NCI-H524 (cell line): ENCODE measurements around the gene FAM118B.
A peak's percentile ranks its signal among the peaks of the same experiment; 100 is the strongest.
"Not testable (repeated sequence)": the region's sequence is repeated elsewhere in the genome, so short reads cannot be mapped to it uniquely, and the experiment has no call there.

Experiments
- DNase-seq, 2 experiments: peaks; one replicate each; lab custom pipeline; 2025; lab: John Stamatoyannopoulos, UW

Gene FAM118B

GRCh38 chr11:126277322-126277721 lies 65.7 kb downstream of the FAM118B start:
- no peak for DNase-seq

- no peak for DNase-seq
Measured at GRCh38 chr11:126277780-126278179, 66.2 kb downstream of the FAM118B start.

GRCh38 chr11:126279191-126279590 lies 67.6 kb downstream of the FAM118B start:
- no peak for DNase-seq

- DNase-seq = no peak
Measured at GRCh38 chr11:126280595-126280994, 69.0 kb downstream of the FAM118B start.

GRCh38 chr11:126281245-126281644 lies 69.7 kb downstream of the FAM118B start:
- DNase-seq = no peak

- DNase-seq = no peak
Measured at GRCh38 chr11:126281666-126282175, 70.1 kb downstream of the FAM118B start.

- peak; percentile 32 to 45 for DNase-seq
Measured at GRCh38 chr11:126282361-126282735, 70.8 kb downstream of the FAM118B start.

- peak in 1 of 2 experiments; percentile 36 for DNase-seq
Measured at GRCh38 chr11:126282736-126283591, 71.4 kb downstream of the FAM118B start, which contains the start of gene TIRAP. Gene TIRAP, plus strand, starts transcription at chr11:126283093. Its CDS starts 7,802 bp downstream, at chr11:126290895.

GRCh38 chr11:126284829-126285228 lies 73.2 kb downstream of the FAM118B start:
- no peak for DNase-seq

- DNase-seq = no peak
Measured at GRCh38 chr11:126288237-126288636, 76.7 kb downstream of the FAM118B start.

- no peak for DNase-seq
Measured at GRCh38 chr11:126290887-126291286, 79.3 kb downstream of the FAM118B start.

- DNase-seq = no peak
Measured at GRCh38 chr11:126293726-126294125, 82.1 kb downstream of the FAM118B start.

- no peak for DNase-seq
Measured at GRCh38 chr11:126297004-126297403, 85.4 kb downstream of the FAM118B start.

- DNase-seq = peak; percentile 66 to 82
Measured at GRCh38 chr11:126303623-126304456, 92.3 kb downstream of the FAM118B start, which contains the start of gene DCPS. Gene DCPS, plus strand, starts transcription at chr11:126304060. Its CDS starts 21 bp downstream, at chr11:126304081.

- no peak for DNase-seq
Measured at GRCh38 chr11:126304457-126305075, 93.0 kb downstream of the FAM118B start.

- DNase-seq = no peak
Measured at GRCh38 chr11:126305699-126306098, 94.1 kb downstream of the FAM118B start.

- peak in 1 of 2 experiments; percentile 64 for DNase-seq
Measured at GRCh38 chr11:126307706-126308105, 96.1 kb downstream of the FAM118B start.

- DNase-seq = no peak
Measured at GRCh38 chr11:126308271-126308671, 96.7 kb downstream of the FAM118B start.

- DNase-seq = not testable (repeated sequence)
Measured at GRCh38 chr11:126308771-126309170, 97.2 kb downstream of the FAM118B start.

GRCh38 chr11:126310200-126310991 lies 98.8 kb downstream of the FAM118B start:
- peak in 1 of 2 experiments; percentile 70 for DNase-seq

GRCh38 chr11:126310992-126311310 lies 99.4 kb downstream of the FAM118B start:
- DNase-seq = no peak
